ENCODE measurements around the gene S100A6.
A peak's percentile ranks its signal among the peaks of the same experiment; 100 is the strongest.

S100A6 gene

DNA sequence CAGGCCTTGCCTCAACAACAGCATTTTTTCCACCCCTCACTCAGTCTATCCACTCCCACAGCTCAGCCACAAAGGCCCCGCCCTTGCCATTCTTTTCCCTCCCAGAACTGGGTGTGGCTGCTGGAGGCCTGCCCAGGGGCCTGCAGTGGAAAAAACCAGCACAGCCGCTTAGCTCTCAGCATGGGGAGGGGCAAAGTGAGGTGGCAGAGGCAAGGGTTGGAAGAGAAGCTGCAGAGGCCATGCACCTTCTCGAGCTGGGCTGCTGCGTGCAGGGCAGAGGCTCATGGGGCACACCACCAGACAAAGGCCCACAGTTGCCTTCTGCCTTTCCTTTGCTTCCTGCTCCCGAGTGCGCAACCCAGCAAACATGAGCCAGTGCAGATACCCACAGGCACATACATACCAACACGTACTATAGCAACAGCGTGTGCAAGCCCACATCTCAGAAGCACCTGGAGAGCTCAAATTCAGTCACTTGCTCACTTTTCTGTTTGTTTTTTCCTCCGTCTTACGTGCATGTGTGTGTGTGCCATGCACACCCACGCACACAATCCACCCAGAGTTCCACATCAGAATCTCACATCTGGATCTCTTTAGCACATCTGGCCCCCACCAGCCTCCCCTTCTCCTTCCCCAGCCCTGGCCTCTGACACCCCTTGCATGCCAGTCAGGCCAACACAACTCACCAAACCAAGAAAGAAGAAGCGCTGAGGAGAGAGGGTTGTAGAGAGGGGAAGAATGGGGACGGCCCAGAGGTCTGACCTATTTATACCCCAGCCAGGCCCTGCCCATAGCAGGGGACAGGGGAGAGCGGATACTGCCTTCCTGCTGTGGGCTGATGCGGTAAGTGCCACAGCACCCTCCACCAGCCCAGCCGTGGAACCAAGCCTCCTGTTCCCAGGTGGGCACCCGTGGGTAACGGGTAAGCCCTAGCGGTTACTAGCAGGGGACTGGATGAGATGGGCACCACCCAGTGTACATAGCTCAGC is 9.6 kb upstream of the S100A6 start, which contains the start of gene S100A4:
S100A4 (minus strand) TSS at position 740 of the 989 bp plus-strand sequence. CDS start 1,012 bp downstream, outside the sequence.
- peak in 29 of 56 donors; percentile 4 to 73 (median 32) for DNase-seq

DNA sequence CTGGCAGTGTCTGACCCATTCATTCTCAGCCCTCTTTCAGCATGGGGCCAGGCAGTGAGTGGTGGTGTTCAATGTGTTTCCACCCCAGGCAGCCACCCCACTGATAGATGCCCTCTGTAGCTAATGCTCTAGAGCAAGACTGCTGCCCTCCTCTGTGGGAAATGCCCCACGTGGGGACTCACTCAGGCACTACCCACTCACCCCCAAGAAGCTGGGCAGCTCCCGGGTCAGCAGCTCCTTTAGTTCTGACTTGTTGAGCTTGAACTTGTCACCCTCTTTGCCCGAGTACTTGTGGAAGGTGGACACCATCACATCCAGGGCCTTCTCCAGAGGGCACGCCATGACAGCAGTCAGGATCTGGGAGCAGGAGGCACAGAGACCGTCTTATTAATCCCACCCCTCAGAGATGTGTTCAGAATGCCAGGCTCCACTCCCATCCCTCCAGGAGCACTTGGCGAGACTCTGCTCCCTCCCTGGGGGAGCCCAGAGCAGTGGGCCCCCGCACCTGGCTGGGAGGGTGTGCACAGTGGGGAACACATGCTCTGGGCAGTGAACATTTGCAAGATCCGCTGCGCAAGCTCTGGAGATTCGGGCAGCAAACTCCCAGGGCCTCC is 8.8 kb upstream of the S100A6 start:
- no peak for DNase-seq

DNA sequence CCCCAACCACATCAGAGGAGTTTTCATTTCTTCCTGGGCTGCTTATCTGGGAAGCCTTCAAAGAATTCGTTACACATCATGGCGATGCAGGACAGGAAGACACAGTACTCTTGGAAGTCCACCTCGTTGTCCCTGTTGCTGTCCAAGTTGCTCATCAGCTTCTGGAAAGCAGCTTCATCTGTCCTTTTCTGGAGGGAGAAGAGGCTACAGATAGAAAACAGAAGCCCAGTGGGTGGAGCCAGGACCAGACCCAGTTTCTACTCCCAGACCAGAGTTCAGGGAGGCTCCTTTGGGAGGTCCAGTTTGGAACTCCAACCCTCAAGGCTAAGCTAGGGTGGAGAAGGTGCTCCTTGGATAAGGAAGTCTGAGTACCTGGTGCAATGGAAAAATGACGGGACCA is 7.9 kb upstream of the S100A6 start:
- no peak for DNase-seq

DNA sequence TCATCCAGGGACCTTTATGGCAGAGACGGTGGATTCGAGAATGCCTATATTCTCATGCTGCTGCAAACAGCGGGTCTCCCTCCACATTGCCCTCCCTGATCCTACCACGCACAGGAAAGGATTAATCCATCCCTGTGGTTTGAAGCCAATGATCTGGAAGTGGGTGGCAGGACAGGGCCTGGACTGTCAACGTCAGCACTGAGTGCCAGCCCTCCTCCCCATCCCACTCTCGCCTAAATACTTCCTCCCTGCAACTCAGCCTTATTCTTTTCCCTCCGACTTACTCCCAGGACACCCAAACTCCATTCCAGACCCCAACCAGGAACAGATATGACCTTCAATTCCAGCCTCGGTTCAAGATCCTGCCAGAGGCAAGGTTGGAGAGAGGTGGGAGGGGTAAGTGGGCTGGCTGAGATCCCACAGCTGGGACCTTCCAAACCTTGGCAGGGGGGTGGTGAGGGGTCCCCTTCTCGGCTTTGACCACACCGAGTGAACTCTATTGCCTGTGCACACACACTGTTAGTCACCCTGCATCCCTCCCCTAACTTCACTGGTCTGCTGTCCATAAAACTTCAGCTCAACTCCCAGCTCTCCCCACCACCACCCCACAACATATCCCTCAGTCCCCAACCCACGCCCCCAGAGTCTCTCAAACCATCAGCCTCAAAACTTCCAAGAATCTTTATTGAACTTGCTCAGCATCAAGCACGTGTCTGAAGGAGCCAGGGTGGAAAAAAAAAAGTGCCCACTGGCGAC is 7.3 kb upstream of the S100A6 start:
- DNase-seq, result no peak

- no peak for DNase-seq
Observed at GRCh38 chr1:153541641-153542590, 6.1 kb upstream of the S100A6 start.

GRCh38 chr1:153540394-153541361 is 4.9 kb upstream of the S100A6 start, which contains the start of gene S100A5:
Gene S100A5, minus strand, starts transcription at chr1:153540934. Its CDS starts 743 bp downstream, at chr1:153540191.
- peak in 5 of 56 donors; percentile 7 to 20 (median 11) for DNase-seq

GRCh38 chr1:153539395-153540093 is 3.8 kb upstream of the S100A6 start:
- no peak for DNase-seq

DNA sequence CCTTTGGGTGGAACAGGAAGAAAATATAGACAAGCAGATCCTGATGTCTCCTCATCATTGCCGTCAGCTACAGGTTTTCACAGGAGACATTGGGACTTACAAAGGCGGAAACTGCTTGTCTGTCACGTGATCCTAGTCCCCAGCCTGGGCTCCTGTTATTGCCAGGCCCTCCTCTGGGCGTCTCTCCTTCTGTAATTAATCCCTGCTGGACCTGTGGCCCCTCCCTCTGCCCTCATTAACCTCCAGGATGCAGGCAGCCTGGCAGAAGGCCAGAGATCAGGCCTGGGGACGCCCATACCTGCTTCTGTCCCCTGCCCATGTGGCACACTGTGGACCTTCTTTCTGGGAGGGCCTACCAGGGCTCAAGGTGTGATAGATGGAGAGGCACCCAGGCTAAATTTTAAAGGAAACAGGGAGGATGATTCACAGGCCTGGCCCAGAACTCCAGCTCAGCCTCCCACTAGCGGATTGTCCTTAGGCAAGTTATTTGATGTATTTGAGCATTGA is 2.6 kb upstream of the S100A6 start:
- peak in 1 of 56 donors; percentile 29 for DNase-seq

GRCh38 chr1:153537376-153537730 is 1.6 kb upstream of the S100A6 start:
- no peak for DNase-seq

DNA sequence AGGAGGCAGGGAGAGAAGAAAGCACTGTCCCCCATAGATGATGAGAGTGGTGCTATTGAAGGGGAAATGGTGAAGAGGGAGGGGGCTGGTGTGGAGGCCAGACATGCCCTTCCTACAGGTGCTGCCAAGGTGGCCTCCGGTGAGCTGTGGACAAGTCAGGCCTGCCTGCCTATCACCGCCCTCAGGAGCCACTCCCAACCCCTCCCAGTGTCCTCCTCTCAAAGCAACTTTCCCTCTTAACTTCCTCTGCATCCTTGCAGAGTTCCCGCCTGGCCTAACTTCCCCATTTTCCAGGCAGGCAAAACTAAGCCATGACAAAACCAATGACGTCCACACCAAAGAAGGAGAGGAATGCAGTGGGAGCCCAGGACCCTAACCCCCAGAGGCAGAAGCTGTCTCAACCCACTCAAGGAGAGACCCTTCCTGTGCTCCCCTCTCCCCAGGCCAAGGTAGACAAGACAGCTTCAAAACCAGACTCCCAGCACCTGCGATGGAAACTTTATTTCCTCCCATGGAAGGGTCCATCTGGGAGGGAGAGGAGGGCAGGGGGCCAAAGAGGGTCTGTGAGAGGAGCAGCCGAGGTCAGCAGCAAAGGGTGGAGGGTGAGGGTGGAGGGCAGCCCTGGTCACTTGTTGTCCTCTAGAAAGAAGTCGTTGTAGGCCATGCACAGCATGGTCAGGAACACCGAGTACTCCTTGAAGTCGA is 1.0 kb upstream of the S100A6 start:
- DNase-seq, result no peak

- DNase-seq, result peak in 35 of 56 donors; percentile 16 to 83 (median 44)
Observed at GRCh38 chr1:153536012-153536670, 350 bp upstream of the S100A6 start.

DNA sequence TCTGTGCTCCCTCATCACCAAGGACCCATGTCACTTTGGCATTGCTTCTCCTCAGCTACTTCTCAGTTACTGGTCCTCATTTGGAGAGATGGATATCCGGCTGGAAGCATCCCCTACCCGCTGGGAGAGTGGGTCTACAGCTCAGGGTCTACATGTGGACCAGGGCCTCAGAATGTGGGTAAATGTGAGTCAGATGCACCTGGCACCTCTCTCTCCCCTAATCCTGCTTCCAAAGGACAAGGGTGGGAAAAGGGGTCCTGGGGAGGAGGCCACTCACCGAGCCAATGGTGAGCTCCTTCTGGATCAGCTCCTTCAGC is 908 bp downstream of the S100A6 start:
- DNase-seq, result no peak

- no peak for DNase-seq
Observed at GRCh38 chr1:153534226-153534924, 1.4 kb downstream of the S100A6 start.

DNA sequence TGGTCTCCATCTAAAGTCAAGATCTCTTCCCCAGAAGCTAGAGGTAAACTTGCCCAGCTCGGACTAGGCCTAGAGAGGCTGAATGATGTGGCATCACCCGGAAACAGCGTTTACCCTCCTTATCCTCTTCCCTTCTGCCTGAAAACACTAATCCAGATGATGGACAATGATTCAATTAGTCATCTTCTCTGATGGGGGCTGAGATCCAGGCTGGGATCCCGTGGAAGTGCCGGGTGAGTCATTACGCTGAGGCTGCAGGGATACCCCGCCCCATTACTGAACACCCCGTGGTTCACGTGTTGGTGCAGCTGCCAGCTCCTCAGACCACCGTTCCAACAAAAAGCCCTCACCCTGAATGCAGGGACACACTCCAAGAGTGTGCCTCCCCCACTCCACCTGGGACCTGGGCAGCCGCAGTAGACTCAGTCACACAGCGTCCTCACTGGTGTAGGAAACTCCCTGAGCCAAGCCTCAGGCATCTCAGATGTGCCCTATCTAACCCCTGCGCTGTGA is 2.0 kb downstream of the S100A6 start:
- DNase-seq, result peak in 14 of 56 donors; percentile 20 to 47 (median 29)

DNA sequence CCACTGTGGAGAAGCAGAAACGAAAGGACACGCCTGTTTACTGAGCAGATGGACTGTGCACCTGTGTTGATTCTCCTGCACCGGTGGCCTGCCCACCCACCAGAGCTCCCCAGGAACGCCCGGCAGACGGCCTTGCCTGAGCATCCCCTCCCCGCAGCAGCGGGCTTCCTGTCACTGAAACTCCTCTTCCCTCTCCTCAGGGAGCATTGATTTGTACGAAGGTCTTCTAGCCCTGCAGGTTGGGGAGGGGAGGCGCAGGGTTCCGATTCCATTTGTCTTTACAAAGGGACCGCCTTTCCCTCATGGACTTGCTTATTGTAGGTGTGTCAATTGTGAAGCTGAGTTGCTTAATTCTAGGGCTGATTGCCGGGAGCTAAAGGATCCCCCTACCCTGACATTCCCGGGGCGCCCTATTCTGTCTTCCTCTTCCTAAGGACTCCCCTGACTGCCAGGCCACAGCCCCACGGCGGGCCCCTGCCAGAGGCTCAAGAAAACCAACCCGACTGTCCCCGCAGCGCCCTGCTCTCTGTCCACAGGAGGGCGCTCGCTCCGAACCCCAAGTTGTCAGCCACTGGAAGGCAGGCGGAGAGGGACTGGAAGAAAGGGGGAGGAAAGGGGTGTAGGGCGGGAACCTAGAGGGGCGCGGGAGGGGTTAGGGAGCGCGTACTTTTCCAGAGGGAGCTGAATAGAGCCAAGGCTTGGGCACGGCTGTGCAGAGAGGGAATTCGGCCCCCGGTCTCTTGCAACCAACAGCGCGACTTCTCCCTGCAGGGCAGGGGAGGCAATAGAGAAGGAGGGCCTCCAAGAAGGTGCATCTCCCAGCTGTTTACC is 2.8 kb downstream of the S100A6 start:
- DNase-seq, result peak in 49 of 56 donors; percentile 10 to 86 (median 54)
